ENCODE measurements around the gene GALNT16.

Gene GALNT16

DNA sequence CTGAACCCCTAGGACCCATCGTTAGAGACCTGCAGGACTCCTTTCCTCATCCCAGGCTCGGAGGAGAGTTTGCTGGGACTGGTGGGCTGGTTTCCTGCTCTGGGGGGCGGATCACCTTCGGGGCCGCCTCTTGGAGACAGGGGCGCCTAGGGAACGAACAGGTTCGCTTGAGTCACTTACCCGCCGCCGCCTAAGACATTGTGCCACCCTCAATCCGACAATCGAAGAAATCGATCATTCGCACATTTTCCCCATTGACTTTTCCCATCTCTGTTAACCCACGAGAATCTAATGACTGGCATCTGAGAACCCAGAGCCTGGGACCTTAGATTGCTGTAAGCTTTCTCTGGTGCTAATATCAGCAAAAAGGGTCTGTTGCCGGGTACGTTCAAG, 138.9 kb downstream of the GALNT16 start:
- in situ Hi-C loops (cut with MboI; ENCODE audit: low sequenced_read_pairs), result no loop called here

DNA sequence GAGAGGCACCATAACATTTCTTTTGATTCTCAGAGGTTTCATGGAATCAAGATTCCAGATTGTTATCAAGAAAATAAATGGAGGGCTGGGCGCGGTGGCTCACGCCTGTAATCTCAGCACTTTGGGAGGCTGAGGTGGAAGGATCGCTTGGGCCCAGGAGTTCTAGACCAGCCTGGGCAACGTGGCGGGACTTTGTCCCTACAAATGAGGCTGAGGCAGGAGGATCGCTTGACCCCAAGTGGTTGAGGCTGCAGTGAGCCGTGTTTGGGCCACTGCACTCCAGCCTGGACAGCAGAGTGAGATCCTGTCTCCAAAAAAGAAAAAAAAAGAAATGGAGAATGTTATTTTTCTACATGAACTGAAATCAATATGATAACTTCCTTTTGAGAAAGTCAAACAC, 139.8 kb downstream of the GALNT16 start:
- in situ Hi-C loops (cut with MboI; ENCODE audit: low sequenced_read_pairs), result no loop called here

DNA sequence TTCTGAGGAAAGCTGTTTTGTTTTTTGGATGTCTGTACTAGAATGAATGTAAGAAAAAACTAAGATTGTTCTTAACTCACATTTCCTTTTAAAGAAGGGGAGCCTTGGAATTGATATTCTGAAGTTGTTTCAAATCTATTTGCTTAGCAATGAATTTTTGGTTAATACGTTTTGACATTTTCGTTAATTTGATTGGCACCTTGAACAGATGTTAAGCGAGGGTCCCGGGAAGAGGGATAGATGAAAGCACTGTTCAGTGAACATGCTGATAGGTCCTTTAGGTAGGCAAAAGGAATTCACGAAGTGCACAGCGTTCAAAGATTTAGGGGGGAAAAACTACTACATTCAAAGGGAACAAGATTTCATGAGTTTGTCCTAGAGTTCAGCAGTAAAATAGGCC, 140.2 kb downstream of the GALNT16 start:
- in situ Hi-C loops (cut with MboI; ENCODE audit: low sequenced_read_pairs), result no loop called here

- in situ Hi-C loops (cut with MboI; ENCODE audit: low sequenced_read_pairs), result no loop called here
Measured at GRCh38 chr14:69401841-69402240, 141.9 kb downstream of the GALNT16 start.

- in situ Hi-C loops (cut with MboI; ENCODE audit: low sequenced_read_pairs), result no loop called here
Measured at GRCh38 chr14:69404478-69404877, 144.5 kb downstream of the GALNT16 start.

GRCh38 chr14:69404883-69405282, 144.9 kb downstream of the GALNT16 start:
- in situ Hi-C loops (cut with MboI; ENCODE audit: low sequenced_read_pairs), result no loop called here

DNA sequence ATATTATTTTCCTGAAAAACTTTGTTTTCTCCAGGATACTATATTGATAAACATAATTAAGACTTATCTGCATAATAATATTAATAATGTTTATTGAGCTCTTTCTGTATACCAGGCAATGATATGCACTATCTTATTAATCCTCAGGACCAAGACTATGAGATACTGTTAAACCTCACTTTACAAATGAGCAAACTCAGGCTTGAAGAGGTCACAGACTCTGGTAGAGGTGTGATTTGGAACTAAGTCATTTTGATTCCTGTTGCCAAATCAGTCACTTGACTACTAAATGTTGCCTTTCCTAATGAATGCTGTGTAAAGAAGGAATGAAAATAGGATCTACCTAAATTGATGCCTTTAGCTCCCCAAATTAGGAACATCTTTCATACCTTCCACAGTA, 145.8 kb downstream of the GALNT16 start:
- in situ Hi-C loops (cut with MboI; ENCODE audit: low sequenced_read_pairs), result no loop called here
